ENCODE measurements around the gene GP5.
A peak's percentile ranks its signal among the peaks of the same experiment; 100 is the strongest.

Gene GP5, protein sequence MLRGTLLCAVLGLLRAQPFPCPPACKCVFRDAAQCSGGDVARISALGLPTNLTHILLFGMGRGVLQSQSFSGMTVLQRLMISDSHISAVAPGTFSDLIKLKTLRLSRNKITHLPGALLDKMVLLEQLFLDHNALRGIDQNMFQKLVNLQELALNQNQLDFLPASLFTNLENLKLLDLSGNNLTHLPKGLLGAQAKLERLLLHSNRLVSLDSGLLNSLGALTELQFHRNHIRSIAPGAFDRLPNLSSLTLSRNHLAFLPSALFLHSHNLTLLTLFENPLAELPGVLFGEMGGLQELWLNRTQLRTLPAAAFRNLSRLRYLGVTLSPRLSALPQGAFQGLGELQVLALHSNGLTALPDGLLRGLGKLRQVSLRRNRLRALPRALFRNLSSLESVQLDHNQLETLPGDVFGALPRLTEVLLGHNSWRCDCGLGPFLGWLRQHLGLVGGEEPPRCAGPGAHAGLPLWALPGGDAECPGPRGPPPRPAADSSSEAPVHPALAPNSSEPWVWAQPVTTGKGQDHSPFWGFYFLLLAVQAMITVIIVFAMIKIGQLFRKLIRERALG

DNA sequence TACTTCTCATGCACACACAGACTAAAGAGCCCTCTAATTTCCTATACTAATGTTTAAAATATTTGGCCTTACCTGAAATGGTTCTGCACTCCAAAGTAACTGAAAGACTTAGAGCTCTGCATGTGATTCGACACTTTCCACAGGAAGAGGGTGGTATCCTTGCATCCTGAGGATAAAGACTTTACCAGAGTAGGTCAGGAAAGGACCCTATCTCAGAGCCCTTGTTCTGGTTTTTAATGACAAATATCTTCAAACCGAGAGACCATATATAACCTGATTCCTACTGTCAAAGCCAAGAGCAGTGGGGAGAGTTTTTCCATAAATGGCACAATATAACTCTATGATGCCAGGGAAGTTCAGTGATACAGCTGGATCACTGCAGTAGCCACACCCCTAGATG lies at the start of gene GP5:
TSS of gene GP5 (minus strand) at position 101 of the 400 bp plus-strand sequence. CDS start 984 bp downstream, outside the sequence.
- no peak for DNase-seq (ENCODE audit: low read depth)

DNA sequence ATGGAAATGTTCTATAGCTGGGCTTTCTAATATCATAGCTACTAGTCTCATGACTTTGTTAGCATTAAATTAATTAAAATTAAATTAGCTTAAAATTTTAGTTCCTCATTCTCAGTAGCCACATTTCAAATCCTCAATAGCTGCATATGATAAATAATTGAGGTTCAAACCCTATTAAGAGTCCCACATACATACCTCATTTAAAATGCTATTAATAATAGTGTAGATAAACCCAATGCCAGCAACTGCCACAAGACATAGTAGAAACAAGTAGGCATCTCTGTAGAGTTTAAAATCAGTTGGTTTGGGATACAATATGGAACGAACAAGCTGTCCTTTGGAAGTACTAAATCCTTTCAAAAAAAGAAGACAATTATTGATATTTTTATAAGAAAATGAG lies 48.6 kb upstream of the GP5 start:
- DNase-seq (ENCODE audit: low read depth): no peak

DNA sequence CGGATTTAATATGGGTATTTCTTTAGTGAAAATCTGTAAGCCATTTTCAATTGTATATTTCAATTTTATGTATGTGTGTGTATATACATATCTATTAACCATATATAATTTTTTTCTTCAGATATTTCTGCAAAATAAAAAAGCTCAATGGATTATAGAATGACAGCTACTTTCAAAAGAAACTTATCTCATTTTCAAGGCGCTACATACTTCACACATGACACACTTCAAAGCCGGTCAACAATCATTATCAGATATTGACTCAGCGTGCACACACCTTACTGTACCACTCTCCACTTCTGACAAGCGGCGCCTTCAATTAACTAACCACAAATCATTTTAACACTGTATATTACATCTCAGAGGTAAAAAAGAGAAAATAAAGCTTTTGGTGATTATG lies 48.1 kb upstream of the GP5 start:
- DNase-seq (ENCODE audit: low read depth): peak; percentile 1

DNA sequence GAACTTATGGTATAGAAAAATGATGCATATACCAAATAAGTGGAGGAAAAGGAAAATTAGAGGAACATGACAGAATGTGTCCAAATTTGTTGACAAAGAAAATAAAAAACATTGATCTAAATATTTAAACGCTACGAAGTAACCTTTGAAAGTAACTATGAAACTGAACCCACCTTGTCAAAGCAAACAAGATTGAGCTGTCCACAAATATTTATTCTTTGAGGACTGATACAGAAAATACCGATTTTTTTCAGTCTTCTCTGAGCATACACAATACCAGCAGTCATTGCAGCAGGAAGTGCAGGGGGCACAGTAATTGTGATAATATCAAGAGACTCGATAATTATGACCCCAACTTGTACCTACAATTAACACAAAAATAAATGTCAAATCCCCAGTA lies 47.7 kb upstream of the GP5 start:
- no peak for DNase-seq (ENCODE audit: low read depth)

DNA sequence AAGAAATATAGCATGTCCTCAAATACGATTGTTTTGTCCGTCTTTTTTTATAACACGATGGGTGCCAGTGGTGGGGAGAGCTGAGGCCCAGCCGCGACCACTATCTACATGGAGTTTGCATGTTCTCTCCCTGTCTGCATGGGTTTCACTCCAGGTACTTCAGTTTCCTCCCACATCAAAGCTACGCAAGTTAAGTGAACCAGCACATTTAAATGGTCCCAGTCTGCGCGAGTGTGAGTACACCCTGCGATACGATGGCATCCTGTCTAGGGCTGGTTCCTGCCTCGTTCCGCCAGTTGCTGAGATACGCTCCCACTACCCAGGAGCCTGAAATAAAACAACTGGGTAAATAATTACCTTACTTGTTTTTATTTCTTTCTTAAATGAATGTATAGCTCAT lies 47.1 kb upstream of the GP5 start:
- DNase-seq (ENCODE audit: low read depth): no peak

DNA sequence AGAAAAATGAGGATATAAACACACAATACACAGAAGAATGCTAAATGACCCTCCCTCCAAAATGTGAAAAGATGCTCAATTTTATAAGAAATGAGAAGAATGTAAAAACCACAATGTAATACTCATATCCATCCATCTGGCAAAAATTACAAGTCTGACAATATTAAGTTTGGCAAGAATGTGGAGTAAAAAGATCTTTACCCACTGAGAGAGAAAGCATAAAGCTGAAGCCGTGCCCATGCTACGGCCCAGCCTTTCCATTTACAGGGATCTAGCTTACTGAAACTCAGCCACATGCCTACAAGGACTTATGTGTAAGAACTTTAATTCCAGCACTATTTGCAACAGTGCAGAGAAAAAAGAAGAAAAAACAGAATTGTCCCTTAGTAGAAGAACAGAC lies 44.8 kb upstream of the GP5 start:
- no peak for DNase-seq (ENCODE audit: low read depth)

DNA sequence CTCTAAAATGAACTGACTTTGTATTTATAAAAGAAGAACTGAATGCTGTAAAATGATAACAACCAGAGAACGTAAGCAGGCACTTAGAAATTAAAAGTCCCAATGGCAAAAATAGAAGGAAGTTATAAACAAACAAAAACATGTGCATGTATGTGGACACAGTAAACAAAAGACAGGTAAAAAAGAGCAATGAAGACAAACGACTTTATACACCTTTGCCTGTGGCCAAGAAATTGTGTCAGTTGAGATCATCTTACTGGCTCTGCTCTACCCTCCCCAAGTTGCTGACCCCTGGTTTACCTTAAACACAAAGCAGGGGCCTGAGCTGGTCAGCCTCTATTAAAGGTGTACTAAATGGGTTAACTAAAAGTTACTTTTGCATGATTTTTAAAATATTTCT lies 41.7 kb upstream of the GP5 start:
- DNase-seq (ENCODE audit: low read depth): no peak

DNA sequence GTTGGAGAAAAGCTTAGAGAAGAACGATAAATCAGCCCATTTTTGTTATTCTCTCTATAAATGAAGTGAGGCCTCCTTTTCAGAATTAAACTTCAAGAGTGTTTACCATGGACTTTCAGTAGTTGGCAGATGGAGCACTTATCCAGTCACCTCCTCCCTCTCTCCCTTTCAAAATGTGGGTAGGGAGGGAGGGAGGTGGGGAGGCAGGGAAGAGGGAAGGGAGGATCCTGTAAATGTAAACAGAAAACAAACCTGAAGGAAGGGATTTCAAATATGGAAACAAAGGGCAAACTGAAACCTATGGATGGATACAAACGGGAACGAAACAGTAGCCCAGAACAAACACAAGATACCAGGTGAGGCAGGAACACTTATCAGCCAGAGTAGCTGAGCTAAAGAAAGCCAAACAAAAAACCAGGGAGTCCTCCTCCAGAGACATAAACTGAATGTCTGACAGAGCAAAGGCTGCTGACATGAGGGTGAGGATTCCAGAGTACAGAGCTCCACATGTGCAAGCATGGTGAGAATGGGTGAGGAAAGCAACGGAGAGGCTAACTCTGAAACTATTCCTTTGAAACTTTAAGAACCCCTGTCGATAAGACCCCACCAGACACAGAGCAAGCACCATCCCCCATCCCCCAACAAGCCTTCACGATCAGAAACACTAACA lies 41.0 kb upstream of the GP5 start:
- DNase-seq (ENCODE audit: low read depth): no peak

DNA sequence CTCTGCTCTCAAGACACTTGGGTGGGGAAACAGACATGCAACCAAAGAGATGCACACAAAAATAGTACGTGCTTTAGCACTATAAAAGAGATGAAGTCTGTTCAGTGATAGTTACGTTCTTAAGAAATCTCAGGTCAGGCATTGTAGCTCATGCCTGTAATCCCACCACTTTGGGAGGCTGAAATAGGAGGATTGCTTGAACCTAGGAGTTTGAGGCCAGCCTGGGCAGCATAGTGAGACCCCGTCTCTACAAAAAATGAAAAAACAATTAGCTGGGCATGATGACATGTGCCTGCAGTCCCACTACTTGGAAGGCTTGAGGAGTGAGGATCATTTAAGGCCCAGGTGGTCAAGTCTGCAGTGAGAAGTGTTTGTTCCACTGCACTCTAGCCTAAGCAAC lies 35.4 kb upstream of the GP5 start:
- DNase-seq (ENCODE audit: low read depth): no peak

DNA sequence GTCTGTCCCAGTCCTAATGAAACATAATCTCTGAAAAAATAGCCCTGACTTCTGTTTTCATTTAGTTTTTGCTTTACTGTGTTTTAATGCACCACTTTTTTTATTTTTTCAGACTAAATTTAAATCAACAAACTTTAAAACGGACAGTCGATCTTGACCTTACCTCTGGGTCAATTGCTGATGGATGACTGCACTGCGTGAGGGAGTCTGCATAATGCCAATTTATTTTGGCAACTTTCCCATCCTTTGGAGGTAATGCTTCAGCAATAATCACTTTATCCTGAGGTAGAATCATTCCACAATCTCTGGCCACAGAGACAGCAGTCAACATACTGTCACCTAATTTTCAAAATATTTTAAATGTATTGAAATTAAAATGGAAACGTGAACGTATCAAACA lies 32.5 kb upstream of the GP5 start:
- no peak for DNase-seq (ENCODE audit: low read depth)

DNA sequence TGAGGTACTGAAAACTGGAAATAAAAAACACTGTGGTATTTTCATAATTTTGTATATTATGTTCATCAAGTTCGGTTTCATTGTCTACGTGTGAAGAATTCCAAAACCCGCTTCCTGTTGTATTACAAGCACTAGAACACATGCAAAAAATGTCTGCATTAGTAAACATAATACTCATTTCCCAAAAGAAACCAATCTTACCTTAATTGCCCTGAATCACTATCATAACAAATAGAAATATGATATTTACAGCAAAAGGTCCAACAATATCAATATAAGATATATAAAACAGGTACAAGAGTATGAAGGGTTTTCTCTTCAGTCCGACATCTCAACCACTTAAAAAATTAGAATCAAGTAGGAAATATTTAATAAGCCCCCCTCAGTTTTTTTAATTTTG lies 26.3 kb upstream of the GP5 start:
- DNase-seq (ENCODE audit: low read depth): no peak

DNA sequence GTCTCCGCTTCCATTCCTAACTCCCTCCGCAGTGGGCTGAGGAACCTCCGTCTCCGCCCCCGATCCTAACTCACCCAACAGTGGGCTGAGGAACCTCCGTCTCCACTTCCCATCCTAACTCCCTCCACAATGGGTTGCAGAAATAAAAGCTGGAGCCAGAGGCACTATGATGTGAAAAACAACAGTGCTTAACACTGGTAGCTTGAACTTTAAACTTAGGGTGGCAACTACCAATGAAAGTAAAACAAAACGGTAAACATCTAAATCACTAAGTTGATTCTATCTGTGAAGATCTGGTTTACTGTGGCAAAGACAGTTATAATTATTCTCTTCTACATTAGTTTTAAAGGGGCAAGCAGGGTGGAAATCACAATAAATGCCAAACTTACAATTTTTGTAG lies 25.9 kb upstream of the GP5 start:
- no peak for DNase-seq (ENCODE audit: low read depth)

DNA sequence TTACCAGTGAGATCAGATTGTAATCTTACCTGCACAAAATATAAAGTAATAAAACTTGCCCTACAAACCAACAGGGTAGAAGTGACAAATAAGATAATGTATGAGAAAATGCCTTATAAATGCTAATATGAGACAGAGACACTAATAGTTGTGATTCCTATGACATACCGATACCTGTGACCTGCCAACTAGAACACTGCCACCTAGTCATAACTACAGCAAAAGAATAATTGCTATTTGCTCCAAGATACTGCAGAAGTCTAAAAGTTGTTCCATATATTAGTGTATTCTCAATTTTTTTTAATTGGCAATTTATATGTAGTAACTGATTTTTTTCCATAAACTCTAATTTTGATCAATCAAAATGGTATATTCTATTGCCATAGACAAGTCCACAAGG lies 25.3 kb upstream of the GP5 start:
- DNase-seq (ENCODE audit: low read depth): no peak

DNA sequence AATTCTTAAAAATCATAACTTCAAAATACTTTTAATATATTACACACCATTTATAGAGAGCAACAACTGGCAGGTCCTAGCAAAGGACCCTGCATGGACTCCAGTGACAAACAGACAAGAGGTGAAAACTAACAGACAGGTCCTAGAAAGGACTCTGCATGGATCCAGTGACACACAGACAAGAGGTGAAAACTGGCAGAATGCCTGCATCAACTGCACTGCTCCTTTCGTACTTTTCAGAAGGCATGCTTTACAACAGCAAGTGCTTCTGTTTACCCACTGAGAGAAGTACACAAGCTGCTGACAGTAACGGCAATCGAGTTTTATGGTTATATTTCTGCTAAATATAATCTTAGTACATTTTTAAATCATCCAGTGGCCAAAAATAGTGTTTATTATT lies 24.3 kb upstream of the GP5 start:
- no peak for DNase-seq (ENCODE audit: low read depth)

DNA sequence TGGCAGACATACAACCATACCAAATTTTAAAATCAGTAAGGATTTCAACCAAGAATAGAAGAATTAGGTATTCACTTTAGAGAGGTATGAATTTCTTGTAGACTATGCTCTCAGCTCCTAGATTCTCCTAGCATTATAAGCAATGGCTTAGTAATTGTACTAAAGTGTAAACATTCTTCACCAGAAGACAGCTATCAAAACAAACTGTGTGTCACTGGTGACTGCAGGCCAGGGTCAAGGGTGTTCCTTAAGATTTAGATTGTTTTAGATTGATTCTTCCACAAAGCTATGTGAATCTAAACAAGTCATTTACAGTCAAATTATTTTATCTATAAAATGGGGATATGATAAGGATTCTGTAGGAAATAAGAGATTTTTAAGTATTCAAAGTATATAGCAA lies 23.1 kb upstream of the GP5 start:
- no peak for DNase-seq (ENCODE audit: low read depth)

DNA sequence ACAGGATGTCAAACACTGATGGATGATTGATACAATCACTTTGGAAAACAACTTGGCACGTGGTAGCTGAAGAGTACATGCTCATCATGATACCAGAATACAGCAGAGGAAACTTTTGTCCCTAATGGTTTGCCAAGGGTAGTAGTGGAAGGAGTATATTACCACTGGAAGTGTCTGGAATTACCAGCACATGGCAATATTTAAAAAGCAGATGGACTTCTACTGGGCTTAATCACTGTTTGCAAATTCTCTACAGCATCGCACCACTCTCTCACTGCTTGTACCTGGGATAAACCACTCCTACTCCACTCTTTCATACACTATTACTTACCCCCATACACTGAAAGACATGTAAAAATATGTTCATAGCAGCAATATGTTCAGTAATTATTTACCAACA lies 19.6 kb upstream of the GP5 start:
- no peak for DNase-seq (ENCODE audit: low read depth)

DNA sequence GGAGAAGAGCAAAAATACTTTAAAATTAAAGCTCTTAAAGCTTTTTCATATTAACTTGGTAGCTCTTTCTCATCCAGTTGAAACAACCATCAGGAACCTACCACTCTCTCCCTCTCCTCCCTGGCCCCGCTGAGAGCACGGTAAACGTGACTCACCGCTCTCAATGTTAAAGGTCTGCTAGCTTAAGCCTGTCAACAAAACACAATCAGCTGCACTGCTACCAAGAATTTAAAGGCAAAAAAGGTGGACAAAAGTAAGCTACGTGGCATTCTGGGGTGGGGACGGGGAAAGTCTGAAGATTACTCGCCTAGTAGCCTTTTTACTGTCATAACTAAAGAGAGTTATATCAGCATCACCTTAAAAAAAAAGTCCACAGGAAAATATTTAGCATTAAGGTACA lies 8.4 kb upstream of the GP5 start:
- DNase-seq (ENCODE audit: low read depth): no peak

DNA sequence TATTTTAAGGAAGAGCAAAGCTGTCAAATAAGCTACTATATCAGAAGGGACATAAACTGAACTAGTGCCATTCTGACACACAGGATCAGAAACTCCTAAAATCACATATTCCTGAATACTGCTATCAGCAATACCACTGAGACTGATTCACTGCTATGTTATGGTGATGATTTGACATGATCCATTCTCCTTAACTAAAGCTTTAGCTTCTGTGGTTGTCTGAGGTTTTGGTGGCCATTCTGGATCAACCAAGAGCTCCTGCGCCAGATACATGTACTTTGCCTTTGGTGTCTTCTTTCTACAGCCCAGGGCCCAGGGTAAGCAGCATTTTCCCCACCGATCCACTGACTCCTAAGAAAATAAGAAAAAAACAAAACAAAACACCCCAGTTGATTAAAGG lies 6.7 kb upstream of the GP5 start:
- DNase-seq (ENCODE audit: low read depth): no peak

DNA sequence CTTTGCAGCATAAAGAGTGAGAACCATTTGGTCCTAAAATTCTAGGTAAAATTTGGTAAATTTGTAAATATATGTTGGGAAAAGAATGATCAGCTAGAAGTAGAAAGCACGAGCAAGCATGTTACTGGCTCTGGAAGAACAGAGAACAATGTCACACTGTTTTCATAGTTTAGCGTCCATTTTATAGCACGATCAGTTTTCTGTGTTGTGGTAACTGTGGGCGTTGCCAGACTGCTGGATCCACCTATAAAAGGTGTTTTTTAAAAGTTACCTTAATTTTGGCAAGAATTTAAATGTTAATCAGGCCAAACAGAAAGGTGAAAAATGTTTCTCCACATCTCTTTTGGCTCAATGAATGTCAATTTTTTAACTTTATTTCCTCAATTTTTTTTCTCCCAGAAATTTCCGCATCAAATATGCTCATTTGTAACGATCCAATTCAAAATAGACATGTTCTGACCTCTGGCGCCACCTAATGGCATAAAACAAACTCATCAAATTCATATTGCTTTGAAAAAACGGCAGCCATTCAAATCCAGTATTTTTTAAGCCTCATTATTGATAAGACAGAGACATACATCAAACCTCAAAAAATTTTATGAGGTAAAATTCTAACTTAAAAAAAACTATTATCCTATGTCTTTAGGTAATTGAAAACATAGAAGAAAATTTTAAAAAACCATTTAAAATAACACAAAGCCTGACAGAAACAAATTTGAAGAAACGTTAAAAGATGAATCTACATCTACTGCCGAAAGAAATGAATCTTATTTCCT lies 5.5 kb upstream of the GP5 start:
- no peak for DNase-seq (ENCODE audit: low read depth)

DNA sequence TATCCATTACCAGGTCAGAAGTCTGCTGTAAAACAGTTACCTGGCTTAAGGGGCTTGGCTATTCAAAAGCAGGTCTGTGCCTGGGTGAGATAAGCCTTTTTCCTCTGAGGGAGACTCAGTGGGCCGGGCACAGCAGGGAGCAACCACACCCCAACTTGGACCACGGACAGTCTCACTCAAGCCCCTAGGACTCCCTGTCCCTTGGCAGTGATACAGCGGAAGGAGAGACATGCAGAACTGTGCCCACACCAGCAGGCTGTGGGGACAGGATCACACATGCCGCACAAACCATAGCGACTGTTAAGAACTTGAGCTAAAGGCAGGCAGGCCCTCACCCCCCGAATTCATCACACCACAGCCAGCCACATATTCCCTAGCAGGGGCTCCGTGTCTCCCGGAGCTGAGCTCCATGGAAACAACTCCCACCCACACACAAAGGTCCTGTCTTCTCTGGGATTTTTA lies 2.8 kb upstream of the GP5 start:
- no peak for DNase-seq (ENCODE audit: low read depth)

DNA sequence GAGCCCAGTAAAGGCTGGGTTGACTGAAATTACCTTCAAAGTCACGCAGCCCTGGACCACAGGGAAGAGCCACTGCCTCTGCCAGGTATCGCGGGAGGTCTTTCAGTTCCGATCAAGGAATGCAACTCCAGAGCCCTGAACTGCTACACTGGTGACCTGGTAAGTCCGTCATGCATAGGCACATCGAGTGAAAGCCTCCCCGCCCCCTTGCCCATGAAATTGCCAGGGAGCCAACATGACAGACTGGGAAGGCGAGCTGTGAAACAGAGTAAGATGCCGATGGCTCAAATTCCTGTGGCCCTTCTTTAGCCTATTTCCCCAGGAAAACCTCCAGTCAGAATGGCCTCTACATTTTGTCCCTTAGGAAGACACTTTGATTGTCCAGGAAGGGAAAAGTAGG lies 2.3 kb upstream of the GP5 start:
- no peak for DNase-seq (ENCODE audit: low read depth)

DNA sequence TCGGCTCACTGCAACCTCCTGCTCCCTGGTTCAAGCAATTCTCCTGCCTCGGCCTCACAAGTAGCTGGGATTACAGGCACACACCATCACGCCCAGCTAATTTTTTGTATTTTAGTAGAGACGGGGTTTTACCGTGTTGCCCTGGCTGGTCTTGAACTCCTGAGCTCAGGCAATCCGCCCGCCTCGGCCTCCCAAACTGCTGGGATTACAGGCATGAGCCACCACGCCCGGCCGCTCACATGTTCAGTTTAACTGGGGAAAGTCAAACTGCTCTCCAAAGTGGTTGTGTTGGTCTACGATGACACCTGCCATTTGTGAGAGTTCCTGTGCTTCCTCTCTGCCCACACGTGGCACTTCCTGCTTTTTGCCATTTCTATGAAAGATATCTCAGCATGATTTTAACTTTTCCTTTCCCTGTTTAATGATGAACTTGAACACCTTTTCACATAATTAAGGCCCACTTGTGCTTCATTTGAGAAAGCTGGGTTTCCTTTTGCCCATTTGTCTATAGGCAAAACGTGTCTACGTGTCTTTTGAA lies 877 bp upstream of the GP5 start:
- DNase-seq (ENCODE audit: low read depth): no peak
